ENCODE data around the gene STRA8.

STRA8 gene

GRCh38 chr7:135239263-135239662 lies 5.6 kb downstream of the STRA8 start:
- DNase-seq (ENCODE audit: low read depth) = no peak

GRCh38 chr7:135240441-135240840 lies 6.8 kb downstream of the STRA8 start:
- no peak for DNase-seq (ENCODE audit: low read depth)

DNA sequence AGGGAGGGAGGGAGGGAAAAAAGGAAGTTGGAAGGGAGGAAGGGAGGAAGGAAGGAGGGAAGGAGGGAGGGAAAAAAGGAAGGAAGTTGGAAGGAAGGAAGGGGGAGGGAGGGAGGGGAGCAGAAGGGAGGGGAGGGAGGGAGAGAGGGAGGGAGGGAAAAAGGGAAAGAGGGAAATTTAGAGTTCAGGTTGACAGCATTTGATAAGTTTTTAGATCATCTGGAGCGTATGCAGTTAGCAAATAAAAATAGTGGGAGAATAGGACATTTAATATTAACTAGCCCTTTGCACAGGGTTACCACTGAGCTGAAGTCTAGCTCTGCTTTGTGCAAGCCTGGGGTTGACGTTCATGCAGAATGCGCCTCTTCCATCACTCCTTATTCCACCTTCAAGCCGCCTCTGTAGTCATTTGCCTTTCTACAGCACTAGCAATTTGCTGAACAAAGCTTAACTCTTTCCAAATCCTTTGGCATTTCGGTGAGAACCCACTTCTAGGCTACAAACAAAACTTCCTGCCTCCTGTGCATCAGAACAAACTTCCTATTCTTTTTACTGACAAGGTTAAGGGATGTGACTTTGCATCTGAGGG lies 8.6 kb downstream of the STRA8 start:
- no peak for DNase-seq (ENCODE audit: low read depth)

- DNase-seq (ENCODE audit: low read depth) = no peak
Measured at GRCh38 chr7:135245226-135246190, 11.9 kb downstream of the STRA8 start.

GRCh38 chr7:135246191-135246825 lies 12.7 kb downstream of the STRA8 start:
- DNase-seq (ENCODE audit: low read depth) = no peak

DNA sequence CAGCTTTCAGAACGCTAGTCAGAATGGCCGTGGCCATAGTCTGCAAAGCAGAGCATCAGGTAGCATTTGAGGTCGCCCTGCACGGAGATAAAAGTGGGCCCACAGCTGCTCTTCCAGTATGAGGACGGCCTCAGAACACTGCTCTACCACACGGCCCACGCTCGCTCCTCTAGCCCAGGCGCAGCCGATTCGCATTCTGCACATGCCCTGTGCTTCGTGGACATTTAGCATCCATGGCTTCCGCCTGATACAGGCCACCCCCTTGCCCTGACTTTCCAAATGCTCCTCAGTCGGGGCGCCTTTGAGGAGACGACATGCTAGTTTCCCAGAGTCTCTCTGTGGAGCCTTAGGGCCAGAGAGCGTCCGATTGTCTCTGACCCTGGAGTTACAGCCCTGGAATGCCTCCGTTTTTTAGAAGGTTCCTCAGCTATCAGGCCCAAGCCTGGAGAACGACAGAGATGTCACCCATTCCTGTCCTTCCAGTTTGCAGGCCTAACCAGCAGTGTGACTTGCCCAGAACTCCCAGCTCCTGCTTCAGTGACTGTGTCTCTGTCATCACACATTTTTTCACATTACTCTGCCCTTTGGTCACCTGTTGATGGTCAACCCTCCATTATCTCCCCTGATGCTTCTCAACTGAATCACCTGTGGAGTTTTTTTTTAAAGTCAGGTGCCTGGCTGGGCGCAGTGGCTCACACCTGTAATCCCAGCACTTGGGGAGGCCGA lies 14.3 kb downstream of the STRA8 start:
- no peak for DNase-seq (ENCODE audit: low read depth)

GRCh38 chr7:135248546-135248945 lies 14.9 kb downstream of the STRA8 start:
- no peak for DNase-seq (ENCODE audit: low read depth)

- DNase-seq (ENCODE audit: low read depth) = no peak
Measured at GRCh38 chr7:135251496-135252391, 18.1 kb downstream of the STRA8 start.

- DNase-seq (ENCODE audit: low read depth) = no peak
Measured at GRCh38 chr7:135253851-135254771, 20.5 kb downstream of the STRA8 start.

DNA sequence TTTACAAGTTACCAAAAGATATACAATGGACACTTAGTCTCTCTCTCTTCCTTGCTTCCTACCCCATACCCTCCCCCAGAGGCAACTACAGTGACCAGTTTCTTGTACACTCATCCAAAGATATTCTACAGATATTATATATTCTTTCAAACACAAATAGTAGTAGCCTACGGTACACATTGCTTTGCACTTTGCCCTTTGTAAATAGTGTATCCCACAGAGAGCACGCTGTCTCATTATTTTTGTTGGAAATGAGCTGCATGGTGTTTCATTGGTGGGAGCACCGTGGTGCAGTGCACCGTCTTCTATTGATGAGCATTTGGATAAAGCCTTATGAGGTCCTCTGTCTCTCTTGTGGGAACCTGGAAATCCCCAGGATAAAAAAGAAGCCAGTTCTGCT lies 24.2 kb downstream of the STRA8 start:
- no peak for DNase-seq (ENCODE audit: low read depth)

GRCh38 chr7:135258585-135258984 lies 24.9 kb downstream of the STRA8 start:
- DNase-seq (ENCODE audit: low read depth) = no peak

- no peak for DNase-seq (ENCODE audit: low read depth)
Measured at GRCh38 chr7:135259702-135260101, 26.1 kb downstream of the STRA8 start.

GRCh38 chr7:135260470-135260869 lies 26.8 kb downstream of the STRA8 start:
- DNase-seq (ENCODE audit: low read depth) = no peak

- no peak for DNase-seq (ENCODE audit: low read depth)
Measured at GRCh38 chr7:135260930-135261721, 27.5 kb downstream of the STRA8 start.

GRCh38 chr7:135262623-135263320 lies 29.1 kb downstream of the STRA8 start:
- no peak for DNase-seq (ENCODE audit: low read depth)

DNA sequence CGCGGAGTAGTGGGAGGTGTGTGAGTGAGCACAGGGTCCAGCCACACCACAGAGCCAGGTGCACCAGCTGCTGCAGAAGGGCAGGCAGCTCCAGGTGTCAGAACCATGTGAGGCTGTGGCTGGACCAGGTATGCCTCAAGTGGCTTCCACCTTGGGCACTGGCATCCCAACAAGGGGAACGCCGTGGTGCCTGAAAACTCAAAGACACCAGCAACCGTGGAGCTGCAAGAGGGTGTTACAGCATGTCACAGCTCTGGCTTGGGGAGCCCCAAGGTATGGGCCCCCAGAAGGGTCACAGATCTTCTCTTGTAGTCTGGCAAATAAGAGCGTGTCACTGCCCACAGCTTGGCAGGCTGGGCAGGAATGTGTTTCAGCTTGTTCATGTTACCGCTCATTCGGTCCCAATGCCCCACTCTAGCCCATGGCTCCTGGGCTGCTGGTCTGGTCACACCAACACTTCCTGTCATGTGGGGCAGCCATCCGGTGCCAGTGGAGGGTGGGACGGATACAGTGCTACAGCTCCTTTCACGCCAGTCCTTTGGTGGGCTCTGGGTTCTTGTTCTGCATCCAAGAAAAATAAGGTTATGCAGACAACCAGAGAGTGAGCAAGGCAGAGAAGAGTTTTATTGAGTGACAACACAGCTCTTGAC lies 29.8 kb downstream of the STRA8 start:
- DNase-seq (ENCODE audit: low read depth) = no peak

GRCh38 chr7:135265637-135266036 lies 32.0 kb downstream of the STRA8 start:
- no peak for DNase-seq (ENCODE audit: low read depth)

GRCh38 chr7:135269921-135270320 lies 36.3 kb downstream of the STRA8 start:
- no peak for DNase-seq (ENCODE audit: low read depth)

All from activated T-helper 1 cell treated with Interleukin-2 at 50 U/mL for 16 hours (primary cell).